ENCODE measurements around the gene BCL2. TPM values are rescaled to one million over a fixed set of nuclear protein-coding genes. Genes with fewer than 3 reads are reported as not detected.

Gene BCL2
- polyA plus RNA-seq, 1 of the 3 experiments (the other 2 are of a cell fraction): 1.5 TPM

GRCh38 chr18:63107171-63107845, 212.3 kb downstream of the BCL2 start:
- Histone ChIP-seq H3K27me3 (ENCODE audit: insufficient read depth) (no peaks in the 10 kb centered on the region), H3K4me3 (ENCODE audit: low read depth in 2 of 2, low read length in 1 of 2) (no peak overlapping the region), H3K36me3 (replicated peaks in 1 of 2; ENCODE audit: control insufficient read depth in 1 of 2, insufficient read depth in 2 of 2, low read length in 1 of 2) (no peaks in the 10 kb centered on the region), H3K9me3 (no peaks in the 10 kb centered on the region), H2AFZ (ENCODE audit: low read depth) (no peak overlapping the region), H3K27ac (ENCODE audit: low read depth in 2 of 2, low read length in 1 of 2) (no peak overlapping the region), H3K4me2 (no peak overlapping the region), H3K9me2 (no peaks in the 10 kb centered on the region), H3K9ac (no peak overlapping the region), H4K20me1 (ENCODE audit: insufficient read depth) (no peaks in the 10 kb centered on the region), H3F3A (replicated peaks; ENCODE audit: insufficient read depth) (no peaks in the 10 kb centered on the region), H3K79me2 (ENCODE audit: insufficient read depth) (no peaks in the 10 kb centered on the region), H3K4me1 (ENCODE audit: control insufficient read depth in 1 of 2, insufficient read depth in 2 of 2, low read depth in 1 of 2, low read length in 1 of 2) (peaks cover 0 to 3% of the 10 kb centered on the region in 2 experiments; a peak in 3 of 4 replicates)
- POLR2A ChIA-PET: no interaction called here
- CTCF ChIA-PET: interaction anchor here (0.6 to 1.3 kb wide), 2 partner anchors 13 to 91 kb away, joined by 3 to 4 read pairs; no protein-coding TSS in a partner anchor
- WGBS (ENCODE audit: low lambda C conversion rate): 57% methylated on average over 6 of the region's 6 CpGs
- DNase-seq: no peak
- no peak for TF ChIP-seq ELF1 (IDR thresholded peaks at IDR 0.05)
- no peak for TF ChIP-seq MXI1 (IDR thresholded peaks at IDR 0.05; ENCODE audit: low read depth, low read length)
- no peak for TF ChIP-seq RXRA (IDR thresholded peaks at IDR 0.05; ENCODE audit: borderline replicate concordance, low read depth)
- TF ChIP-seq USF1 (IDR thresholded peaks at IDR 0.05; ENCODE audit: borderline replicate concordance, low read depth): no peak

GRCh38 chr18:63106727-63107126, 212.8 kb downstream of the BCL2 start:
- ChIA-PET POLR2A (no interaction called here), CTCF (no interaction called here)
- Histone ChIP-seq H3K4me1 (ENCODE audit: control insufficient read depth in 1 of 2, insufficient read depth in 2 of 2, low read depth in 1 of 2, low read length in 1 of 2) (peaks cover 0 to under 1% of the 10 kb centered on the region in 2 experiments; a peak in 3 of 4 replicates), H2AFZ (ENCODE audit: low read depth) (no peak overlapping the region), H3K4me2 (no peak overlapping the region), H3K79me2 (ENCODE audit: insufficient read depth) (no peaks in the 10 kb centered on the region), H3K27ac (ENCODE audit: low read depth in 2 of 2, low read length in 1 of 2) (no peak overlapping the region), H3K36me3 (replicated peaks in 1 of 2; ENCODE audit: control insufficient read depth in 1 of 2, insufficient read depth in 2 of 2, low read length in 1 of 2) (no peaks in the 10 kb centered on the region), H4K20me1 (ENCODE audit: insufficient read depth) (no peaks in the 10 kb centered on the region), H3K27me3 (ENCODE audit: insufficient read depth) (no peaks in the 10 kb centered on the region), H3K9me3 (no peaks in the 10 kb centered on the region), H3K9ac (no peak overlapping the region), H3K4me3 (ENCODE audit: low read depth in 2 of 2, low read length in 1 of 2) (no peak overlapping the region), H3K9me2 (no peaks in the 10 kb centered on the region), H3F3A (replicated peaks; ENCODE audit: insufficient read depth) (no peaks in the 10 kb centered on the region)
- no peak for TF ChIP-seq MXI1 (IDR thresholded peaks at IDR 0.05; ENCODE audit: low read depth, low read length)
- no peak for TF ChIP-seq CTCF (IDR thresholded peaks at IDR 0.05)
- TF ChIP-seq TEAD4 (IDR thresholded peaks at IDR 0.05; ENCODE audit: borderline replicate concordance, insufficient read depth): no peak
- TF ChIP-seq YY1 (IDR thresholded peaks at IDR 0.05; ENCODE audit: low read depth): no peak
- TF ChIP-seq TAF1 (IDR thresholded peaks at IDR 0.05; ENCODE audit: borderline replicate concordance, low read depth, low read length): no peak
- TF ChIP-seq SMC3 (IDR thresholded peaks at IDR 0.05; ENCODE audit: low read depth, low read length): no peak
- TF ChIP-seq REST (IDR thresholded peaks at IDR 0.05; ENCODE audit: low read depth, low read length): no peak
- no peak for TF ChIP-seq EZH2phosphoT487 (IDR thresholded peaks at IDR 0.05; ENCODE audit: borderline replicate concordance, low read depth)
- 77% methylated on average over 3 of the region's 3 CpGs for WGBS (ENCODE audit: low lambda C conversion rate)
- no peak for DNase-seq

Measured in SK-N-SH (cell line).